GM15510 (cell line): ENCODE results near the gene EVL.

Source experiments
- POLR2A ChIP-seq: IDR thresholded peaks from 3 replicates; pipeline ENCODE4 v1.6.1; 2011; ENCODE audit warnings: borderline replicate concordance; ENCODE audit not compliant: insufficient read length; ENCODE audit errors: extremely low read depth

Gene EVL

DNA sequence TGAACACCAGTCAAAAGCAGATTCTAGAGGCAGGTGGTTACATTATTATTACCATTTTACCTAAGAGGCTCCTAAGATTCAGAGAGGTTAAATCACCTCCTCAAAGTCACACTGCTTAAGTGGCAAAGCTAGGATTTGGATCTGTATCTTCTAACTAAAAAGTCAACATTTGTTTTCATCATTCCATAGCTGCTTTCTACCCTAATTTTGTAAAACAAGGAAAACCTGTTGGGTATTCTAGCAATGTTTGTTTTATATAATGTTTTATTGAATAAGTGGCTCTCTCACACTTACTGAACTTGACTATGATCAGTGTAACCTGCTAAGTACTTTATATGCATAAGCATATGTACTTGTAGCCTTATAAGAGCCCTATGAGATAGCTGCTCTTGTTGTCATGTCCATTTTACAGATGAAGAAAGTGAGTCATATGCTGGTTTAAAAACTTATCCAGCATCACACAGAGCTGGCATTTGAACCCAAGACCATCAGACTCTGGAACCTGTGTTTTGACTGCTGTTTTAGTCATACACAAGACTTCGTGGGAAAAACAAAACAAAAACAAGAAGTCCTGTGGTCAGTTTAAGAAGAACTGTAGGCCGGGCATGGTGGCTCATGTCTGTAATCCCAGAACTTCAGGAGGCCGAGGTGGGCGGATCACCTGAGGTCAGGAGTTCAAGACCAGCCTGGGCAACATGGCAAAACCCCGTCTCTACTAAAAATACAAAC, 31.7 kb upstream of the EVL start:
- no peak for TF ChIP-seq POLR2A

- TF ChIP-seq POLR2A = no peak
Measured at GRCh38 chr14:100034468-100034867, 30.8 kb upstream of the EVL start.

DNA sequence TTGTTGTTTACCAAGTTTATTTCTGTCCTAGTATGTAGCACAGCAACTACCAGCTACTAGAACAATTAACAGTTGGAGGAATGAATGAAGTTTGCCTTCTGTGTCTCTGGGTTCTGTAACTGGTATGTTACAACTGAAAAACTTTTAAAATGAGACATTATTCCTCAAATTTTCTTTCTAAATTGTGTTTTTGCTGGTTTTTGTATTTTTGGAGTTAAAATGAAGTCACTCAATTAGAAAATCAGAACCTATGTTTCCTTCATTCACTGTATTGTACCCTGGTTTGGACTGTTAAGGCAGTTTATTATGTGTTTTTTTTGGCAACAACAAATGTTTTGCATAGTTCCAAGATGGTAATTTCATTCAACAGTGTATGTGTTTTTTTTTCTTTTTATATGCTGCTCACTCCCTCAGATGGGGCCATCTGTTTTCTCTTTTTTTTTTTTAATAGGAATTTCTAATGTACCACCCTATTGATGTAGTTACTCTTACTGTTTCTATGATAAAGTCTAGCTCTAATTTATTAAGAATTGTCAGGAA, 30.2 kb upstream of the EVL start:
- no peak for TF ChIP-seq POLR2A

- no peak for TF ChIP-seq POLR2A
Measured at GRCh38 chr14:100035700-100036099, 29.5 kb upstream of the EVL start.

- no peak for TF ChIP-seq POLR2A
Measured at GRCh38 chr14:100037353-100037752, 27.9 kb upstream of the EVL start.

DNA sequence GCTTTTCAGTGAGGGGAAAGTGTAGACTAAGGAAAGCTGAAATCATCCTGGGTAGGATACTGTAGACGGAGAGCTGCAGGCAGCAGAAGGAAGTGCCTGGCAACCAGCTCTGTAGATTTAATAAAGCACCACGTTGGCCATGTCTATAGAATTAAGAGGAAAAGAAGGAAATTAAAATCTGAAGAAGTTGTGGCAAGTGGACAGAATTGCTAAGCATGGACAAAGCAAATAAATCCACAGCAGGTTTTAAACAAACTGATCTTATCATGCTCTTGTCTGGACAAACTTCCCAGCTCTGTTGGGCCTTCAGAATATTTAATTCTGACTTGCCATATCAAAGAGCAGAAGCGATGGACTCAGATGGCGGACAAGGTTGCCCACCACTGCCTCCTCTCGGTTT, 27.2 kb upstream of the EVL start:
- TF ChIP-seq POLR2A = no peak

- no peak for TF ChIP-seq POLR2A
Measured at GRCh38 chr14:100039903-100040302, 25.3 kb upstream of the EVL start.

- no peak for TF ChIP-seq POLR2A
Measured at GRCh38 chr14:100041271-100041670, 24.0 kb upstream of the EVL start.

- TF ChIP-seq POLR2A = no peak
Measured at GRCh38 chr14:100042286-100042685, 22.9 kb upstream of the EVL start.

- no peak for TF ChIP-seq POLR2A
Measured at GRCh38 chr14:100045642-100046344, 19.4 kb upstream of the EVL start.

GRCh38 chr14:100047600-100047999, 17.6 kb upstream of the EVL start:
- TF ChIP-seq POLR2A = no peak

GRCh38 chr14:100048786-100049185, 16.4 kb upstream of the EVL start:
- TF ChIP-seq POLR2A = no peak

DNA sequence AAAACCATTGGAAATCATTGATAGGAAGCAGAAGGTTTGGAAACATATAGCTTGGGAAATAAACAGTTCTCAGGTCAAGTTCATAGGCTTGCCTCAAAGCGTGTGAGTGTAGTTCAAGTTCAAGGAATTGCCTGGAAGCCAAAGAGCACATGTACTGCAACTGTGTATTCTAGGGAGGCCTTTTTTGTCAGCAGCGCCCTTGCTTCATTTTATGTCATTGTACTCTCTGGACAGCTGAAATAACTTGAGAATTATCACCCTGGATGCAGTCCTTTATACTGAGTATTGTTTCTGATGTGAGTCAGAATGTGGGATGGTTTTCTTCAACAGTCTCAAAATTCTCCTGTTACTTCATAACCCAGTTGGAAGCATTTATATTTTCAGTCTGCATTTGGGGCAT, 16.0 kb upstream of the EVL start:
- TF ChIP-seq POLR2A = no peak

- no peak for TF ChIP-seq POLR2A
Measured at GRCh38 chr14:100051103-100051502, 14.1 kb upstream of the EVL start.

- TF ChIP-seq POLR2A = no peak
Measured at GRCh38 chr14:100051543-100051942, 13.7 kb upstream of the EVL start.

GRCh38 chr14:100052819-100053218, 12.4 kb upstream of the EVL start:
- no peak for TF ChIP-seq POLR2A
